ENCODE results near the gene PRKCH.
A peak's percentile ranks its signal among the peaks of the same experiment; 100 is the strongest.
"Not testable (repeated sequence)": the region's sequence is repeated elsewhere in the genome, so short reads cannot be mapped to it uniquely, and the experiment has no call there.

The PRKCH gene

DNA sequence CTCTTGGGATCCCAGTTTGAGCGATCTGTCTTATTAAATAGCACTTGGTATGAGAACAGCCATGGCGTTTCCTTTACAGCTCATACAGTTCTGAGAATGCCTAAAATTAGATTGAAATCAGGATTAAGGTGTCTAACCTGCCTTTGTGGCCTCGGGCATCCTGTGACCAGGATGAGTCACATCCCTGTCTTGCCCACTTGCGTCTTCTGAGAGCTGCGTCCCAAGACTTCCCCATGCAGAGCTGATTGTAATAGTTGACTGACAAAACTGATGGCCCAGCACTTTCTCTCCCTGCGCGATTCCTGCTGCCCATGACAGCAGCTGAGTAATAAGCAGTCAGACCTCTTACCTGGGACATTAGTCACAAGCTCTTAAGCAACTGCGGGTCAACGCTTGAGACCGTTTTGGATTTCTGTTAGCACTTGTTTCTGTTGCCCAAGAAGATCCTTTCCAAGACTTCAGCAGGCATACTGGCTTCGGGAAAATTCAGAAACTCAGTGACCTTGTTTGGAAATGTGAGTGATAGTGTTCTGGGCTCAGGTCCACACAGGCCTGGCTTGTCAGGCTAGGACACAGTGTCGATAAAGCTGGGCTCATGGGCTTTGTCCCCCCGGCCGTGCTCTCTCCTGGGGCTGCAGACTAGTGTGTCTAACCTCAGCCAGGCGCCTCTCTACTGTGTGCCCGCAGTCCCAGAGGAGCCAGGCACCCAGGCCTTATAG lies 204.1 kb downstream of the PRKCH start:
- peak overlapping the region; percentile 96 for H3K27ac Mint-ChIP-seq
- H3K27me3 Mint-ChIP-seq = no peaks in the 10 kb centered on the region
- H3K4me1 Mint-ChIP-seq (ENCODE audit: low read depth) = peaks cover 87% of the 10 kb centered on the region
- no peaks in the 10 kb centered on the region for H3K9me3 Mint-ChIP-seq (ENCODE audit: low read depth)
- H3K36me3 Mint-ChIP-seq = peaks cover 45% of the 10 kb centered on the region
- peak overlapping the region; percentile 76 for H3K4me3 Mint-ChIP-seq

- H3K27ac Mint-ChIP-seq = peak overlapping the region; percentile 96
- H3K36me3 Mint-ChIP-seq = peaks cover 48% of the 10 kb centered on the region
- no peaks in the 10 kb centered on the region for H3K9me3 Mint-ChIP-seq (ENCODE audit: low read depth)
- H3K27me3 Mint-ChIP-seq = no peaks in the 10 kb centered on the region
- H3K4me3 Mint-ChIP-seq = peak overlapping the region; percentile 2
- peaks cover 92% of the 10 kb centered on the region for H3K4me1 Mint-ChIP-seq (ENCODE audit: low read depth)
These were observed 205.3 kb downstream of the PRKCH start for GRCh38 chr14:61526405-61527312.

DNA sequence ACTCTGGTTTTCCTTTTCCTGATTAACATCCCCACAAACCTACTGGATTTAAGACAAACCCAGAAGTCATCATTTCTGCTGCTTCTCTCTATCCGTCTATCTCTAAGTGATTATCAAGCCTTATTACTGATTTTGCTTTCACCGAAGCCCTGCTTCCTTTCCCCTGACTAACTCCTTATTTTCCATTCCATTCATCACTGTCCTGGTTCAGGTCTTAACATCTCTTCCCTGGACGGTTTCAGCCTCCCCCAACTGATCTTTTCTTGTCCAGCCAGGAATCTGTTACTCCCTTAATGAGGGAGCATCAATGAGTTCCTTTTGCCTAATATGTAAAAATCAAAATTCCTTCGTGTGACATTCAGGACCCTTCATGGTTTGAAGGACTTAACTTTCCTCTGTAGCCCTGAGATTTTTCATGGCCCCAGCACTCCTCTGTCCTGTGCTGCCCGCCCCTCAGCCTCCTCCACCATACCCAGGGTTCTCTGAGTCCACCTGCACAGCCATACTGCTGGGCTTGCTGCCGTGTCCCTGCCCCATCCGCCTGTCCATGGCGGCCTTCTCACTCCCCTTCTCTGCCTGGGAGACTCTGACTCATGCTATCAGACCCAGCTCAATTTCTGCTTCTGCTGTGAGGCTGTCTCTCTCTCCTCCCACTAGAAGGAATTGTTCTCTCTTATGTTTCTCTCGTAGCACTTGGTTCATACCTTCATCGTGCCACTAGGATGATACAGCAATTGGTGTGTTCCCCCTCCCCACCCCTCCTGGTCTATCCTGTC lies 206.1 kb downstream of the PRKCH start:
- Mint-ChIP-seq H3K4me3 (peak overlapping the region; percentile 40), H3K9me3 (ENCODE audit: low read depth) (no peaks in the 10 kb centered on the region), H3K27ac (peak overlapping the region; percentile 96), H3K27me3 (no peaks in the 10 kb centered on the region), H3K36me3 (peaks cover 41% of the 10 kb centered on the region), H3K4me1 (ENCODE audit: low read depth) (peaks cover 91% of the 10 kb centered on the region)

DNA sequence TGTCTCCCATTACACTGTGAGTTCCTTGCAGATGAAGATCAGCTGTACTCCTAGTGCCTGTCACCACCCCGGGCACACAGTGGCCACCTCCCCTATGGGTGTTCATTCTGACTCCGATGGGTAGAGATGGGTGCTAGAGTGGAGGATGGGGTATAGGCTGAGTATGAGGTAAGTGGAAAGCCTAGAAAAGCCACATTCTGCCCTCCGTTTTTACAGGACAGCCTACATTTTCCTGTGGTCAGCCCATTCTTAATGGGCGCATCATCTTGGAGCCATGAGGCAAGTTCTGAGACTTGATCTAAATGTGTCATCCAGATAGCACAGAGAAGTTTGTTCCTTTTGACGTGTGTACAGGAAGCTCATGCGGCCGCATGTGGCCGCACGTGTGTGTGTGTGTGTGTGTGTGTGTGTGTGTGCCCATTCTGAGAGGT lies 207.2 kb downstream of the PRKCH start:
- Mint-ChIP-seq H3K27ac (peak overlapping the region; percentile 96), H3K9me3 (ENCODE audit: low read depth) (no peaks in the 10 kb centered on the region), H3K4me1 (ENCODE audit: low read depth) (peaks cover 91% of the 10 kb centered on the region), H3K36me3 (peaks cover 40% of the 10 kb centered on the region), H3K4me3 (no peak overlapping the region), H3K27me3 (no peaks in the 10 kb centered on the region)

DNA sequence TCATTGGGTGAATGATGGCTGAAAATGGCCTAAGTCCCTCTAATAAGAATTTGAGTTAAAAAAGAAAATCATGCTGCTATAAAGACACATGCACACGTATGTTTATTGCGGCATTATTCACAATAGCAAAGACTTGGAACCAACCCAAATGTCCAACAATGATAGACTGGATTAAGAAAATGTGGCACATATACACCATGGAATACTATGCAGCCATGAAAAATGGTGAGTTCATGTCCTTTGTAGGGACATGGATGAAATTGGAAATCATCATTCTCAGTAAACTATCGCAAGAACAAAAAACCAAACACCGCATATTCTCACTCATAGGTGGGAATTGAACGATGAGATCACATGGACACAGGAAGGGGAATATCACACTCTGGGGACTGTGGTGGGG lies 208.0 kb downstream of the PRKCH start:
- not testable (repeated sequence) for H3K27me3 Mint-ChIP-seq; H3K9me3 Mint-ChIP-seq (ENCODE audit: low read depth); H3K4me3 Mint-ChIP-seq
- peaks cover 91% of the 10 kb centered on the region for H3K4me1 Mint-ChIP-seq (ENCODE audit: low read depth)
- peak overlapping the region; percentile 96 for H3K27ac Mint-ChIP-seq
- H3K36me3 Mint-ChIP-seq = peaks cover 45% of the 10 kb centered on the region

- Mint-ChIP-seq H3K36me3 (peaks cover 48% of the 10 kb centered on the region), H3K27ac (peak overlapping the region; percentile 55), H3K4me3 (no peak overlapping the region), H3K9me3 (ENCODE audit: low read depth) (no peaks in the 10 kb centered on the region), H3K4me1 (ENCODE audit: low read depth) (peaks cover 91% of the 10 kb centered on the region), H3K27me3 (no peaks in the 10 kb centered on the region)
These were observed 208.9 kb downstream of the PRKCH start for GRCh38 chr14:61530296-61530695.

GRCh38 chr14:61530896-61531295 lies 209.5 kb downstream of the PRKCH start:
- H3K27me3 Mint-ChIP-seq = no peaks in the 10 kb centered on the region
- no peaks in the 10 kb centered on the region for H3K9me3 Mint-ChIP-seq (ENCODE audit: low read depth)
- H3K36me3 Mint-ChIP-seq = peaks cover 54% of the 10 kb centered on the region
- H3K4me1 Mint-ChIP-seq (ENCODE audit: low read depth) = peaks cover 91% of the 10 kb centered on the region
- H3K27ac Mint-ChIP-seq = peak overlapping the region; percentile 55
- H3K4me3 Mint-ChIP-seq = peak overlapping the region; percentile 6

DNA sequence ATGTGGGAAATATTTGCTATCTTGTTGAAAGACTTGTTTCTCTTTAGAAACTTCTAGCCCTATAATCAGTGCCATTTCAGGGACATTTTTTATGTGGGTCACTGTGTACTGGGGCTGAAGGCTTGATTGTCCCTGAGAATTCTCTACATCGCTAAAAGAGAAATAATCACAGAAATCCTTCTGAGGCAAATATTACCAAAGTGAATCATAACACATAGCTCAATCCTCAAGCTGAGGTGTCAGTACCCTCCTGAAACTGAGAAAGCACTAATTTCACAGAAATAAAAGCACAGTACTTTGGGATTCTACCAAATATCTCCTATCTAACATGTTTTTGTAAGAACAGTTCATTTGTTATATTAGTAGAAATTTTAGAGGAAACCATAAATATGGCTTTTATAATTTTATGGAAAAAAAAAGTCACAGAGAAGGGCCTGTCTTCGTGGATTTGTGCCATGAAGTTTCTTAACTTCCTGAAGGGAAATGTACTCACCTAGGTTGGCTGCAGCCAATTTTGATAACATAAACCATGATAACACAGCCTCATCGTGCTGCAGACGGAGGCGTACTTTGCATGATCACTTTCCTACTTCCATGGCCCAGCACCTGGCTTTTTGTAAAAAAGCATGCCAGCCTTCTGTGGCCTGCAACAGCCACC lies 210.2 kb downstream of the PRKCH start:
- H3K4me1 Mint-ChIP-seq (ENCODE audit: low read depth) = peaks cover 91% of the 10 kb centered on the region
- H3K9me3 Mint-ChIP-seq (ENCODE audit: low read depth) = no peaks in the 10 kb centered on the region
- H3K27me3 Mint-ChIP-seq = no peaks in the 10 kb centered on the region
- H3K4me3 Mint-ChIP-seq = no peak overlapping the region
- peaks cover 54% of the 10 kb centered on the region for H3K36me3 Mint-ChIP-seq
- H3K27ac Mint-ChIP-seq = peak overlapping the region; percentile 73

DNA sequence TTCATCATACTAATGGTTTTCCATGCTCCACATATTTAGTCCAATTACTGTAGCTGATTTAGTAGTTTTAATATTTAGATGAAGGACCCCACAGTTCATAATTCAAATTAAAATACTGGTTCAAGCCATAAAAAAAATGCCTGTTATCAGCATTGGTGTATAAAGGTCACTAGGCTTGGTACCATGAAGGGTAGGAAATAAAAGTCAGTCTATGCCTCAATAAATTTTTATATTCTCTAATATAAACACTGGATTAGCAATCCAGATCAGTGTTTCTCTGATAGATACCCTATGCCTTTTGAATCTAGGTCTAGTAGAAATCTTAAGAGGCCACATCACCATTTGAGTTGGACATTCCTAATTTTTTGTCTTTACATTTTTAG lies 210.7 kb downstream of the PRKCH start:
- no peak overlapping the region for H3K4me3 Mint-ChIP-seq
- H3K27me3 Mint-ChIP-seq = no peaks in the 10 kb centered on the region
- H3K4me1 Mint-ChIP-seq (ENCODE audit: low read depth) = peaks cover 93% of the 10 kb centered on the region
- H3K9me3 Mint-ChIP-seq (ENCODE audit: low read depth) = no peaks in the 10 kb centered on the region
- peak overlapping the region; percentile 91 for H3K27ac Mint-ChIP-seq
- H3K36me3 Mint-ChIP-seq = peaks cover 53% of the 10 kb centered on the region

DNA sequence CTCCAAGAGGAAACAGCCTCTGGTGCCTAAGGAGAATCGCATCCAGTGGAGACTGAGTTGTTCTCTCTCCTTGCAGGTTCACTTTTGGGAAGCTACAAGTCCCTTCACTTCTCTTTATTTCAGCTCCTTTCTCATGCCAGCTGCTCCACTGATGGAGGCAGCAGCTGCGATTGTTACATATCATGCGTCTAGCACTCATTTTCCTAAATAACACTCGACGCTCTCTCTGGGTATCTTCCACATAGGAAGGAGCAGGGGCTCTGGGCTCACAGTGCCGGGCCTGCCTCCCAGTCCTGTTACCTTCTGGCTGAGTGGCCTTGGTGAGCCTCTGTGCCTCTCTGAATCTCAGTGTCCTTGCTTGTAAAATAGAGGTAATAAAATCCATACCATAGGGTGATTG lies 211.4 kb downstream of the PRKCH start:
- Mint-ChIP-seq H3K4me1 (ENCODE audit: low read depth) (peaks cover 93% of the 10 kb centered on the region), H3K9me3 (ENCODE audit: low read depth) (no peaks in the 10 kb centered on the region), H3K27me3 (no peaks in the 10 kb centered on the region), H3K36me3 (peaks cover 48% of the 10 kb centered on the region), H3K4me3 (no peak overlapping the region), H3K27ac (peak overlapping the region; percentile 91)

DNA sequence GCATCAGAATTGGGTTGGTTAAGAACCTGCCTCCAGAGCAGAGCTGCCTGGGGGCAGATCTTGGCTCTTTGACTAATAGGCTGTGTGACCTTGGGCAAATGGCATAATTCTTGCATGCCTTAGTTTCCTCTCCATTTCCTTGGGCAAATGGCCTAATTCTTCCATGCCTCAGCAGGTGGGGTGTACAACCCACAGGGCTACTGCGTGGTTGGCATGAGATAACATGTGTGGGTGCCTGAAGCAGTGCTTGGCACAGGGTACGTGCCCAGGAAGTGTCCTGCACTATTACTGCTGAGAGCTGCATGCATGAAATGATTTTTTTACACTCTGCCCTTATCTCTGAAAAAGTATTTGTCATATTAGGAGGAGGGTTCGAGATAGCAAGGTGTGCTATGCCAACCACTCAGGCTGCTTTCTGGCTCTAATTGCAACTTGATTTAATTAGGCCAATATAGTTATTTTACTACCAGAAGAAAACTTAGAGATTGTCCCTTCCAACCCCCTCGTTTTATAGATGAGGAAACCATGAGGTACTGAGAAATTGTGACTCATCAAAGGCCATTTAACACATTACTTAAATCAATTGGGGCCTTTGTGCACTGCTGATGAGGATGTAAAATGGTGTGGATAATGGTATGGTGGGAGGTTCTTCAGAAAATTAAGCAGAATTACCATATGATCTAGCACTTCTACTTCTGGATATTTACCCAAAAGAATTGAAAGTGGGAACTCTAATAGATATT lies 212.3 kb downstream of the PRKCH start:
- Mint-ChIP-seq H3K4me1 (ENCODE audit: low read depth) (peaks cover 93% of the 10 kb centered on the region), H3K36me3 (peaks cover 42% of the 10 kb centered on the region), H3K27ac (peak overlapping the region; percentile 91)

GRCh38 chr14:61535032-61535431 lies 213.7 kb downstream of the PRKCH start:
- Mint-ChIP-seq H3K27ac (peak overlapping the region; percentile 91), H3K27me3 (no peaks in the 10 kb centered on the region), H3K4me3 (no peak overlapping the region), H3K36me3 (peaks cover 38% of the 10 kb centered on the region), H3K4me1 (ENCODE audit: low read depth) (peaks cover 89% of the 10 kb centered on the region), H3K9me3 (ENCODE audit: low read depth) (no peaks in the 10 kb centered on the region)

More for the DNA sequence above, 212.3 kb downstream of the PRKCH start:
- Mint-ChIP-seq H3K27me3 (no peaks in the 10 kb centered on the region), H3K9me3 (ENCODE audit: low read depth) (no peaks in the 10 kb centered on the region), H3K4me3 (peak overlapping the region; percentile 42)

- Mint-ChIP-seq H3K9me3 (ENCODE audit: low read depth) (no peaks in the 10 kb centered on the region), H3K4me3 (peak overlapping the region; percentile 7), H3K36me3 (peaks cover 36% of the 10 kb centered on the region), H3K27me3 (no peaks in the 10 kb centered on the region), H3K4me1 (ENCODE audit: low read depth) (peaks cover 84% of the 10 kb centered on the region), H3K27ac (peak overlapping the region; percentile 81)
These were observed 214.1 kb downstream of the PRKCH start for GRCh38 chr14:61535458-61535857.

All from activated naive CD8-positive, alpha-beta T cell (primary cell).